H1 (cell line): Measurements from ENCODE around the gene SPATS2L. TPM values are rescaled to one million over a fixed set of nuclear protein-coding genes. Genes with fewer than 3 reads are reported as not detected.
A peak's percentile ranks its signal among the peaks of the same experiment; 100 is the strongest.

Source experiments
- CTCF ChIA-PET: fragments of 300-600 bp; sonication (Branson Sonifier 250); formaldehyde crosslinking; loops from one replicate; lab custom pipeline; 2021; ENCODE audit not compliant: partially characterized antibody; lab: Charles Lee
- POLR2A ChIA-PET: fragments of 300-600 bp; sonication (Branson Sonifier 250); formaldehyde crosslinking; loops from one replicate; lab custom pipeline; 2021; ENCODE audit warnings: inconsistent platforms; ENCODE audit not compliant: partially characterized antibody; lab: Charles Lee
- DNase-seq, 2 experiments: peaks; one replicate each; pipeline versions ENCODE4 v3.0.0 to v3.0.0-alpha.2; 2010 to 2022; ENCODE audit warnings: low spot score in 2 of 2, low read depth in 1 of 2, mixed read lengths in 1 of 2
- FAIRE-seq: peaks from 2 replicates; lab custom pipeline; 2011; peaks lifted over from hg19 to GRCh38; lab: Jason Lieb, UNC
- H2AFZ ChIP-seq: 2 replicates; pipeline ENCODE4 v1.8.1; 2012; ENCODE audit warnings: low read length, inconsistent platforms
- H2AK5ac ChIP-seq: 2 replicates; pipeline ENCODE4 v1.6.1; 2013; ENCODE audit warnings: low read depth, low read length
- H2BK120ac ChIP-seq: replicated peaks from 2 replicates; pipeline ENCODE3; 2013; ENCODE audit warnings: low read depth, low read length, inconsistent platforms
- H2BK12ac ChIP-seq: 2 replicates; pipeline ENCODE4 v1.6.1; 2013; ENCODE audit warnings: low read depth, low read length
- H2BK15ac ChIP-seq: 2 replicates; pipeline ENCODE4 v1.6.1; 2013; ENCODE audit warnings: low read length
- H2BK20ac ChIP-seq: 2 replicates; pipeline ENCODE4 v1.6.1; 2013; ENCODE audit warnings: low read length
- H2BK5ac ChIP-seq: 2 replicates; pipeline ENCODE4 v1.6.1; 2013; ENCODE audit warnings: low read depth, low read length
- H3K14ac ChIP-seq: 2 replicates; pipeline ENCODE4 v1.6.1; 2013; ENCODE audit warnings: inconsistent platforms; ENCODE audit not compliant: insufficient read length
- H3K18ac ChIP-seq: 2 replicates; pipeline ENCODE4 v1.6.1; 2013; ENCODE audit warnings: low read length; ENCODE audit errors: extremely low read depth
- H3K23ac ChIP-seq: 2 replicates; pipeline ENCODE4 v1.6.1; 2013; ENCODE audit warnings: inconsistent platforms; ENCODE audit not compliant: insufficient read length
- H3K23me2 ChIP-seq: 2 replicates; pipeline ENCODE4 v1.6.1; 2013; ENCODE audit warnings: low read depth, low read length
- H3K27ac ChIP-seq: 2 replicates; pipeline ENCODE4 v1.6.1; 2011; ENCODE audit warnings: low read depth, low read length, inconsistent platforms
- H3K27me3 ChIP-seq, 4 experiments: replicated peaks in 1 of 4; 1 replicate in 1 of 4; 2 replicates in 3 of 4; pipeline versions ENCODE4 v1.6.1 to v1.8.1; 2011 to 2013; ENCODE audit warnings: low read length in 3 of 4, mild to moderate bottlenecking in 3 of 4, inconsistent platforms in 2 of 4, mixed read lengths in 2 of 4, moderate library complexity in 1 of 4; ENCODE audit not compliant: control insufficient read depth in 3 of 4, insufficient read depth in 3 of 4; ENCODE audit errors: extremely low read depth in 1 of 4
- H3K36me3 ChIP-seq, 4 experiments: 2 replicates each; pipeline versions ENCODE4 v1.6.1 to v1.8.1; 2011 to 2013; ENCODE audit warnings: mild to moderate bottlenecking in 4 of 4, low read length in 3 of 4, moderate library complexity in 2 of 4, control low read depth in 1 of 4, inconsistent platforms in 1 of 4; ENCODE audit not compliant: insufficient read depth in 4 of 4, control insufficient read depth in 2 of 4
- H3K4ac ChIP-seq: replicated peaks from 2 replicates; pipeline ENCODE3; 2013; ENCODE audit warnings: low read length, low read depth, mixed read lengths, inconsistent platforms; ENCODE audit not compliant: insufficient read length
- H3K4me1 ChIP-seq, 4 experiments: replicated peaks in 1 of 4; 1 replicate in 1 of 4; 2 replicates in 3 of 4; pipeline versions ENCODE4 v1.6.1 to v1.8.1; 2011 to 2013; ENCODE audit warnings: low read length in 3 of 4, inconsistent platforms in 2 of 4, mixed read lengths in 1 of 4; ENCODE audit not compliant: insufficient read depth in 4 of 4, control insufficient read depth in 3 of 4
- H3K4me2 ChIP-seq, 2 experiments: 2 replicates each; pipeline versions ENCODE4 v1.6.1 to v1.8.1; 2011 to 2013; ENCODE audit warnings: low read depth in 2 of 2, low read length in 2 of 2, control low read depth in 1 of 2, inconsistent platforms in 1 of 2, mild to moderate bottlenecking in 1 of 2; ENCODE audit not compliant: insufficient read depth in 1 of 2
- H3K4me3 ChIP-seq, 4 experiments: fragments of 200-600, 300-600 bp in 1 of 4; sonication (generic), shearing (Covaris generic), sonication (Bioruptor Twin) in 1 of 4; 2 replicates each; pipeline versions ENCODE4 v1.5.1 to v1.8.1; 2011 to 2016; ENCODE audit warnings: low read length in 4 of 4, low read depth in 3 of 4, control low read depth in 2 of 4, inconsistent platforms in 2 of 4, mild to moderate bottlenecking in 2 of 4, mixed read lengths in 1 of 4, moderate library complexity in 1 of 4; ENCODE audit not compliant: insufficient read depth in 2 of 4; ENCODE audit errors: extremely low read depth in 1 of 4
- H3K56ac ChIP-seq: replicated peaks from 2 replicates; pipeline ENCODE3; 2013; ENCODE audit warnings: low read depth, mild to moderate bottlenecking, mixed read lengths, low read length, inconsistent platforms; ENCODE audit not compliant: insufficient read length
- H3K79me1 ChIP-seq: 2 replicates; pipeline ENCODE4 v1.6.1; 2013; ENCODE audit warnings: low read depth, low read length, control low read depth
- H3K79me2 ChIP-seq, 2 experiments: 2 replicates each; pipeline versions ENCODE4 v1.6.1 to v1.8.1; 2012 to 2013; ENCODE audit warnings: low read length in 2 of 2, mild to moderate bottlenecking in 2 of 2, inconsistent platforms in 1 of 2; ENCODE audit not compliant: insufficient read depth in 2 of 2, control insufficient read depth in 1 of 2
- H3K9ac ChIP-seq, 4 experiments: replicated peaks in 1 of 4; 1 replicate in 1 of 4; 2 replicates in 3 of 4; pipeline versions ENCODE4 v1.6.1 to v1.8.1; 2011 to 2013; ENCODE audit warnings: low read depth in 3 of 4, low read length in 3 of 4, control low read depth in 2 of 4, mild to moderate bottlenecking in 2 of 4, moderate library complexity in 2 of 4, inconsistent platforms in 1 of 4; ENCODE audit errors: extremely low read depth in 1 of 4
- H3K9me3 ChIP-seq, 2 experiments: 2 replicates each; pipeline versions ENCODE4 v1.6.1 to v1.8.1; 2012 to 2013; ENCODE audit warnings: mild to moderate bottlenecking in 2 of 2, moderate library complexity in 2 of 2, control low read depth in 1 of 2, inconsistent platforms in 1 of 2, low read depth in 1 of 2, low read length in 1 of 2, mixed read lengths in 1 of 2; ENCODE audit not compliant: insufficient read depth in 2 of 2
- H4K20me1 ChIP-seq, 2 experiments: replicated peaks in 1 of 2; 2 replicates each; pipeline versions ENCODE3 to v1.8.1; 2011 to 2013; ENCODE audit warnings: inconsistent platforms in 2 of 2, low read length in 2 of 2, mild to moderate bottlenecking in 1 of 2; ENCODE audit not compliant: insufficient read depth in 2 of 2, control insufficient read depth in 1 of 2
- H4K5ac ChIP-seq: 2 replicates; pipeline ENCODE4 v1.6.1; 2013; ENCODE audit warnings: low read length, low read depth, mixed read lengths, inconsistent platforms; ENCODE audit not compliant: insufficient read length
- H4K8ac ChIP-seq: 2 replicates; pipeline ENCODE4 v1.8.0; 2013; ENCODE audit warnings: mild to moderate bottlenecking, moderate library complexity, low read length, inconsistent platforms; ENCODE audit not compliant: insufficient read depth; ENCODE audit errors: extremely low read depth
- H4K91ac ChIP-seq: replicated peaks from 2 replicates; pipeline ENCODE3; 2013; ENCODE audit warnings: low read length, mixed read lengths, inconsistent platforms; ENCODE audit not compliant: insufficient read length
- CBX8 ChIP-seq: fragments of 300-800, 300-1000 bp; sonication (generic); IDR thresholded peaks from 2 replicates; pipeline ENCODE4 v1.7.1; 2016; ENCODE audit warnings: low read depth, low read length, borderline replicate concordance
- KDM4A ChIP-seq: IDR thresholded peaks from one replicate; pipeline ENCODE4 v1.7.1; 2012; ENCODE audit warnings: low read depth, mild to moderate bottlenecking, moderate library complexity, low read length, inconsistent platforms; ENCODE audit not compliant: severe bottlenecking
- KDM5A ChIP-seq: fragments of 200-600 bp; IDR thresholded peaks from 2 replicates; pipeline ENCODE4 v1.7.1; 2012; ENCODE audit warnings: mild to moderate bottlenecking, low read length, inconsistent platforms, mixed read lengths
- NRF1 ChIP-seq: IDR thresholded peaks from 2 replicates; pipeline ENCODE4 v1.6.1; 2011; ENCODE audit warnings: mild to moderate bottlenecking, low read depth, low read length, improper control_type of control experiment
- SIN3A ChIP-seq, 2 experiments: IDR thresholded peaks in 1 of 2; conservative IDR thresholded peaks in 1 of 2; 2 replicates each; pipeline ENCODE4 v1.6.1; 2011 to 2012; ENCODE audit warnings: low read length in 2 of 2, improper control_type of control experiment in 1 of 2, low read depth in 1 of 2, mild to moderate bottlenecking in 1 of 2
- SIX5 ChIP-seq: IDR thresholded peaks from 2 replicates; pipeline ENCODE4 v1.6.1; 2011; ENCODE audit warnings: mild to moderate bottlenecking, low read depth, low read length
- SP2 ChIP-seq: IDR thresholded peaks from 2 replicates; pipeline ENCODE4 v1.6.1; 2012; ENCODE audit warnings: mild to moderate bottlenecking, low read length, inconsistent platforms
- TBP ChIP-seq: IDR thresholded peaks from 2 replicates; pipeline ENCODE4 v1.6.1; 2011; ENCODE audit warnings: low read depth, low read length, improper control_type of control experiment
- WGBS, 2 experiments: shearing (Covaris generic) in 1 of 2; methylation state at CpG; one replicate each; pipeline versions ENCODE4 v1.1.6 to v1.1.7; 2013 to 2015; ENCODE audit warnings: low lambda C conversion rate in 2 of 2, mixed read lengths in 2 of 2, inconsistent platforms in 1 of 2, low coverage in 1 of 2, missing lambda C conversion rate in 1 of 2; ENCODE audit not compliant: insufficient replicate concordance in 2 of 2, insufficient coverage in 1 of 2, insufficient read length in 1 of 2; ENCODE audit errors: extremely low coverage in 1 of 2, missing lambda C conversion rate in 1 of 2; 5-methylcytosine and 5-hydroxymethylcytosine counted together
- polyA plus RNA-seq, 7 experiments: library from polyadenylated mRNA; depleted of rRNA in 3 of 7; stranded (reverse) in 5 of 7; unstranded in 2 of 7; fragments of >200 nt in 5 of 7; fragments of 200-250 nt in 2 of 7; gene quantifications; 1 replicate in 5 of 7; 2 replicates in 1 of 7; 4 replicates in 1 of 7; pipeline versions ENCODE4 v1.2.1 to v1.2.3, GENCODE V29; 2011 to 2013; ENCODE audit warnings: missing spikeins in 2 of 7, mixed read lengths in 2 of 7
- total RNA-seq: library from RNA; stranded (reverse); fragmentation: NEBNext Ultra II Directional; extraction: Animal tissue kit (Norgen Biotek cat#: 25700); gene quantifications from 2 replicates; pipeline ENCODE4 v1.2.1, GENCODE V29; 2021
- TF ChIP-seq, protein P1 (sequence below): IDR thresholded peaks from 2 replicates; pipeline ENCODE4 v1.6.1; 2012; ENCODE audit warnings: inconsistent platforms

The SPATS2L gene
- total and polyA plus RNA-seq, 2 of the 8 experiments (the other 6 are each of a cell fraction or from before 2014, with no cell fraction given), result 67.3 to 189 TPM

DNA sequence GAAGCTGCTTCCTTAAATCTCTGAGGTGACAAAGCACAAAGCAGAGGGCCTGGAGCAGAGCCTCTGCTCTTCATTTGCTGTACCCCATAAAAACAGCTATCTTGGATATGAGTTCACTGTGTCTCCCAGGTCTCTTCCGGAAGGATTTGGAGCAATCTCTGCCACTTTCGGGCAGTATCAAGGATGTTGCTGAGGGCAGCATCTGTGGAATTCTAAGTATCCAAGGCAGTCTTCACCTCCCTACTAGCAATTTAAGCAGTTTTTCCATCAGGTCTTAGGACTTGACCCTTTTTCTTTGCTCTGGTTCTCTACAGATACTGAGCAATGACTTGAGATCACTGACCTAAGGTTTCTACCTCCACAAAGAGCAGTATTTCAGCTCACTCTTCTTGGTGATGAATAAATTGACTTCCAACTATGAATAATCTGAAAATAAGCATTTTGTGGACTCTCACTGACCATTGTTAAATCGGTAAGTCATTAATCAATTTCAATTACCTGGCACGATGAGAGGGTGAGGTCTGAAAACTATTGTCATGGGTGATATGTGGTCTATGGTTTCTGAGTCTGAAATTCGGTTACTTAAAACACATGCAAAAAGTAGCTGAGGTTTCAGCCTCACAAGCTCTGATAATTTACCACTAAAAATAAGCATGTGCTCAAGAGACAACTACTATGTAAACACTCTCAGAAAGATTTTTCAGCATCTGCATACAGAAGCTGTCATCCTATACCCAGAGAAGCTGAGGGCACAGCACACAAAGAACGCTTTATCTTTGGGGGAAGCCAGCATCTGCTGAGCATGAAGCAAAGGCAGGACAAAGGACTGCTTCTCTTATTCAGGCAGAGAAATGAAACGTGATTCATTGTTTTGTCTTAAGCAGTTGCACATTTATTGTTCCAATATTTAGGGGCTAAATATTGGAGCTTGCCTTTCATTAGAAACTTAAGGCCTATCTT, 32.1 kb upstream of the SPATS2L start:
- Histone ChIP-seq H3K4ac (no peak overlapping the region), H3K4me2 (no peak overlapping the region), H3K79me1 (no peaks in the 10 kb centered on the region), H2BK15ac (no peak overlapping the region), H4K91ac (no peak overlapping the region), H4K5ac (no peak overlapping the region), H2BK12ac (no peak overlapping the region), H3K18ac (no peak overlapping the region), H3K27me3 (peaks cover 0 to 1% (median 0%) of the 10 kb centered on the region in 4 experiments; a peak in 1 of 7 replicates), H3K4me3 (no peak overlapping the region), H2BK120ac (no peak overlapping the region), H3K9me3 (no peaks in the 10 kb centered on the region), H3K23me2 (no peaks in the 10 kb centered on the region), H3K9ac (no peak overlapping the region; a peak in 1 of 7 replicates), H2BK5ac (no peak overlapping the region), H2BK20ac (0 out of 2 replicates have a peak overlapping the region, but pooled peaks have one; percentile 24), H4K8ac (no peak overlapping the region), H3K36me3 (no peaks in the 10 kb centered on the region), H3K56ac (no peak overlapping the region), H3K79me2 (no peaks in the 10 kb centered on the region), H3K4me1 (peaks cover 0 to 4% (median 3%) of the 10 kb centered on the region in 4 experiments; a peak in 2 of 7 replicates), H3K23ac (no peak overlapping the region), H3K27ac (no peak overlapping the region), H2AFZ (peak overlapping the region; percentile 91; the same call in 1 of the 2 replicates), H3K14ac (no peak overlapping the region), H4K20me1 (no peaks in the 10 kb centered on the region), H2AK5ac (no peak overlapping the region)
- FAIRE-seq (peak; percentile 24), DNase-seq (no peak)
- WGBS, 2 experiments, result 87% methylated on average over 7 of the region's 7 CpGs; no CpG with 5 or more reads in 1 of the 2 experiments
- ChIA-PET POLR2A (interaction anchor here (0.7 to 1.5 kb wide), 5 partner anchors 10 to 517 kb away, joined by 3 to 4 read pairs (median 4); no protein-coding TSS in a partner anchor), CTCF (interaction anchor here (0.6 to 1.9 kb wide), 3 partner anchors 10 to 249 kb away, joined by 3 to 8 read pairs (median 3); no protein-coding TSS in a partner anchor)
- TF ChIP-seq SP2 (no peak), KDM5A (no peak), TBP (no peak), SIX5 (no peak), CBX8 (no peak), SIN3A (conservative IDR thresholded peaks at IDR 0.05 in 1 of 2, IDR thresholded peaks at IDR 0.05 in 1 of 2; ENCODE audit: low read depth in 1 of 2, low read length in 2 of 2) (no peak), NRF1 (no peak), KDM4A (no peak)
- TF ChIP-seq, protein P1, sequence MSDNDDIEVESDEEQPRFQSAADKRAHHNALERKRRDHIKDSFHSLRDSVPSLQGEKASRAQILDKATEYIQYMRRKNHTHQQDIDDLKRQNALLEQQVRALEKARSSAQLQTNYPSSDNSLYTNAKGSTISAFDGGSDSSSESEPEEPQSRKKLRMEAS, result no peak
